ENCODE measurements around the gene COL17A1.

Gene COL17A1

GRCh38 chr10:104085801-104086400, at the start of gene COL17A1:
Gene COL17A1 (minus strand): TSS chr10:104085880. CDS start chr10:104080673, 5,207 bp downstream.
- Histone ChIP-seq H3K4me1 (ENCODE audit: insufficient read depth, low read length) (peaks cover 28% of the 10 kb centered on the region), H3K9me3 (ENCODE audit: control insufficient read depth, insufficient read depth, low read length) (no peaks in the 10 kb centered on the region), H3K9ac (ENCODE audit: low read depth, low read length) (no peak within 1 kb of the TSS), H3K36me3 (ENCODE audit: insufficient read depth, low read length) (no peaks in the 10 kb centered on the region)

DNA sequence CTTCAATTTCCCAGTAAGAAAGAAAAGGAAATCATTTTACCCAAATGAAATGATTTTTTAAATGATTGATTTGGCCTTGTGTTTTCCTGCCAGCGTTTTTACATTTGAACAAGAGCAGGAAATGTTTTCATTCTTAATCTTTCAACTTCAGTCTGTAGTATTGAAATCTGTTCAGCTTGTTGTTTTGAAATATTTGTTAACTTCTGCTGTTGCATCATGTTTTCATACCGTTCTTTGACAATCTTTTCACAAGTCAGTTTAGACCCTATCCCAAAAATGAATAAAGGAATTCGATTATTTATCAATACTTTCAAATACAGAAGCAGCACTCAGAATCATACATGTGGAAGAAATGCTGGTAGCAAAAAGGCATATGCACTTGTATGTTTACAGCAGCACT, 44.4 kb upstream of the COL17A1 start:
- Histone ChIP-seq H3K4me1 (ENCODE audit: insufficient read depth, low read length) (0 out of 2 replicates have a peak, but pooled peaks cover 4% of the 10 kb centered on the region), H3K9me3 (ENCODE audit: control insufficient read depth, insufficient read depth, low read length) (no peaks in the 10 kb centered on the region), H3K9ac (ENCODE audit: low read depth, low read length) (no peak overlapping the region), H3K36me3 (ENCODE audit: insufficient read depth, low read length) (no peaks in the 10 kb centered on the region)

DNA sequence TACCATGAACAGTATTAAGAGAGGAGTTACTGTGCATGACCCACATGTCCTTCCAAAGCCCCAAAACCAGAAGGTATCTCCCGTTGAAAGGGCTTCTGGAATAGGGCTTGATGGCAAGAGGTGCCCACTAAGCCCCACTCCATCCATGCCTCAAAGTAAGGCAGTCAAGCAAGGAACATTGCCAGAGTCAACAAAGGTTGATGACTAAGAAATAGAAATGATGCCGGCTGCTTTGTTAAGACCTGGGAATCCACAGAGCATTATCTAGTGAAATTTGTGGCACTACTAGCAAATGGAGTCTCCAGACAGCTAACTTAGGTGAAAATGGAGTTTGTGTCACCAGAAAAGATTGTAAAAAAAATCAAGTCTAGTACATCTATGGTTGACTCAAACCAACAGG, 42.5 kb upstream of the COL17A1 start:
- Histone ChIP-seq H3K36me3 (ENCODE audit: insufficient read depth, low read length) (no peaks in the 10 kb centered on the region), H3K4me1 (ENCODE audit: insufficient read depth, low read length) (0 out of 2 replicates have a peak, but pooled peaks cover 4% of the 10 kb centered on the region), H3K9me3 (ENCODE audit: control insufficient read depth, insufficient read depth, low read length) (no peaks in the 10 kb centered on the region), H3K9ac (ENCODE audit: low read depth, low read length) (no peak overlapping the region)

- Histone ChIP-seq H3K36me3 (ENCODE audit: insufficient read depth, low read length) (no peaks in the 10 kb centered on the region), H3K9me3 (ENCODE audit: control insufficient read depth, insufficient read depth, low read length) (no peaks in the 10 kb centered on the region), H3K4me1 (ENCODE audit: insufficient read depth, low read length) (0 out of 2 replicates have a peak, but pooled peaks cover 4% of the 10 kb centered on the region), H3K9ac (ENCODE audit: low read depth, low read length) (no peak overlapping the region)
These were observed 41.7 kb upstream of the COL17A1 start for GRCh38 chr10:104127411-104127810.

- Histone ChIP-seq H3K36me3 (ENCODE audit: insufficient read depth, low read length) (no peaks in the 10 kb centered on the region), H3K4me1 (ENCODE audit: insufficient read depth, low read length) (peaks cover 14% of the 10 kb centered on the region), H3K9ac (ENCODE audit: low read depth, low read length) (no peak overlapping the region), H3K9me3 (ENCODE audit: control insufficient read depth, insufficient read depth, low read length) (no peaks in the 10 kb centered on the region)
These were observed 37.7 kb upstream of the COL17A1 start for GRCh38 chr10:104123397-104123796.

- H3K36me3 ChIP-seq (ENCODE audit: insufficient read depth, low read length), result no peaks in the 10 kb centered on the region
- H3K9me3 ChIP-seq (ENCODE audit: control insufficient read depth, insufficient read depth, low read length), result no peaks in the 10 kb centered on the region
- peak overlapping the region; percentile 89 for H3K9ac ChIP-seq (ENCODE audit: low read depth, low read length)
- H3K4me1 ChIP-seq (ENCODE audit: insufficient read depth, low read length), result peaks cover 14% of the 10 kb centered on the region
These were observed 36.8 kb upstream of the COL17A1 start for GRCh38 chr10:104122225-104123107.

DNA sequence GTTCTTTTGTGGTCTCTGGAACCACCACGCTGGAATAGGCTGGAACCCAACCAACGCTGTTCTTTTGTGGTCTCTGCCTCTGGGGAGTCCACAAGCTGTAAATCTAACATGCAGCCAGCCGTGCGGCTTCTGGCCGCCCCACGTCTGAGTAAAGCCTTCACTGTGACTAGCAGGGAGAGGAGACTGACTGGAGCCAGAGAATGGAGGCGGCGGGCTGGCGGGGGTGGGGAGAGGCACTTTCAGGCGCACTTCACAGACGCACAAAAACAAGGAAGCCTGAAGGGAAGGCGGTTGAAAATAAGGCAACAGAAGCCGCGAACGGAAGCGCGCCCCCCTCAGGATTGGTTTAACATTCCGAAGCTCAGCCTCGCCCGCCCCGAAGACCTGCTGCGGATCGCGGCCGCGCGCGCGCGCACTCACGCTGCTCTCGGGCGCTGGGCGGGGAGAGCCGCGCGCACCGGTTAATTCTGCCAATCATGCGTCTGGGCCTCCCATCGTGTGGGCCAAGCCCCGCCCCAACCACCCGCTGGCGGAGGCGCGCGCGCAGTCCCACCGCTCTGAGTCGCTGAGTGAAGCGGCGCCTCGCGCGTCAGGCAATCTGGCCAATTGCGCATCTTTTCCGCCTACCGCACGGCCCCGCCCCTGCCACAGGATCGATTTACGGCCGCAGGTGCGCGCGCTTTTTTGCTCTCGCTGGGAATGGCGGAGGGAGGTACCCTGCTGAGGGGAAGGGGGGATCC, 36.0 kb upstream of the COL17A1 start, which contains the start of gene SFR1:
Gene SFR1, plus strand, starts transcription at position 687 of the 740 bp plus-strand sequence. Its CDS starts 13 bp downstream, at position 700.
- no peaks in the 10 kb centered on the region for H3K36me3 ChIP-seq (ENCODE audit: insufficient read depth, low read length)
- H3K9ac ChIP-seq (ENCODE audit: low read depth, low read length), result peak within 1 kb of the TSS; percentile 92
- H3K4me1 ChIP-seq (ENCODE audit: insufficient read depth, low read length), result peaks cover 14% of the 10 kb centered on the region
- no peaks in the 10 kb centered on the region for H3K9me3 ChIP-seq (ENCODE audit: control insufficient read depth, insufficient read depth, low read length)

- H3K9me3 ChIP-seq (ENCODE audit: control insufficient read depth, insufficient read depth, low read length), result no peaks in the 10 kb centered on the region
- peak overlapping the region; percentile 92 for H3K9ac ChIP-seq (ENCODE audit: low read depth, low read length)
- peaks cover 14% of the 10 kb centered on the region for H3K4me1 ChIP-seq (ENCODE audit: insufficient read depth, low read length)
- no peaks in the 10 kb centered on the region for H3K36me3 ChIP-seq (ENCODE audit: insufficient read depth, low read length)
These were observed 35.3 kb upstream of the COL17A1 start for GRCh38 chr10:104120903-104121484.

DNA sequence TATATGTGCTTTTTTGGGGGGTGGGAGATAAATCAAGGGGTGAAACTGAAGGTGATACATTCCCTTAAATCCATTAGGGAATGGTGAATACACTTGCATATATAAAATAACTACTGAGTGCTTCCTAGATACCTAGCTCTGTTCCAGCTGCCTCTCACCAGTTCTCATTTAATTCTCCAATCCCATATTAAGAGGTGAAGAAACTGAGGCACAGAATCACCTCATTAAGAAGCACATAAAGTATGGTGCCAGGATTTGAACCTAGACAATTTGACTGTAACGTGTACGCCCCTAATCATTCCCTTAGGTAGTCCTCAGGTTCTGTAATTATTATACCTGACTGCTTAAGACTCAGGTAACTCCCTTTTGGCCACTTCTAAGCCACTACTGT, 34.8 kb upstream of the COL17A1 start:
- Histone ChIP-seq H3K36me3 (ENCODE audit: insufficient read depth, low read length) (no peaks in the 10 kb centered on the region), H3K9me3 (ENCODE audit: control insufficient read depth, insufficient read depth, low read length) (no peaks in the 10 kb centered on the region), H3K9ac (ENCODE audit: low read depth, low read length) (peak overlapping the region; percentile 92), H3K4me1 (ENCODE audit: insufficient read depth, low read length) (peaks cover 14% of the 10 kb centered on the region)

DNA sequence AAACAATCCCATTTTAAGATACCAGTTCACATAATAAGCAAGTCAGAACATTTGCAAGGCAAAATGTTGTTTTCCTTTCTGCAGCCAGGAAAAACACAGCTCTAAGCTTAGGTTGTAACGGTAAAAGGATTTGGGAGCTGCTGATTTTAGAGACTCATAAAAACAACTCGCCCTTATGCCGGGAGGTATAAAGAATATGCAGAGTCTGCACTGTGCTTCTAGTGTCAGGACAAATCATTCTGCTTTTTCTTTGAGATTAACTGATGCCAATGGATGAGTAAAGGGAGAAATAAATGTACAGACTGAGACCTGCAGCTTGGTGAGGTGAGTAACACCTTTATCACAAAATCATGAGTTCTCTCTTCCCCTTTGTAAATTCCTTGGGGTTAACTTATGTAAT, 34.3 kb upstream of the COL17A1 start:
- Histone ChIP-seq H3K4me1 (ENCODE audit: insufficient read depth, low read length) (peaks cover 14% of the 10 kb centered on the region), H3K36me3 (ENCODE audit: insufficient read depth, low read length) (no peaks in the 10 kb centered on the region), H3K9me3 (ENCODE audit: control insufficient read depth, insufficient read depth, low read length) (no peaks in the 10 kb centered on the region), H3K9ac (ENCODE audit: low read depth, low read length) (no peak overlapping the region)

DNA sequence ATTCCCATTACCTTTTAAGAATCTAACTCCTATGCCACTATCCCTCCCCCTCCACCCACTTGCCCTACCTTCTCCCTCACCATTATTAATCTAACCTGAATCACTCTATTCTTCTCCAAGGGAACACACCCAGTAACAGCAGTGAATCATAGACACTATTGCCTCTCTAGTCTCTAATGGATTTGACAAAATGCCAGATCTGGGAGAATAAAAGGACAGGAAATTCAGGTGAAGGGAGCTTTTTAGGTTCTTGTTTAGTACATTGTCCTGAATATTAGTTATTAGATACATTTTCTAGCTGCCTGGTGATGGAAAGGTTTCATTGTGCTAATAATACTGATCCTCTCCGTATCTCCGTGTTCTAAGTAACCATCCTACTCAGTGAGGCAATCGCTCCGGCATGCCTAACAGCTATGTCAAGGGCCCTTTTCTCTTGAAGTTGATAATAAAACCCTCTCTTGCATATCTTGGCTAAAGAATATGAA, 32.2 kb upstream of the COL17A1 start:
- Histone ChIP-seq H3K9ac (ENCODE audit: low read depth, low read length) (no peak overlapping the region), H3K4me1 (ENCODE audit: insufficient read depth, low read length) (peaks cover 14% of the 10 kb centered on the region), H3K36me3 (ENCODE audit: insufficient read depth, low read length) (no peaks in the 10 kb centered on the region), H3K9me3 (ENCODE audit: control insufficient read depth, insufficient read depth, low read length) (no peaks in the 10 kb centered on the region)

GRCh38 chr10:104113376-104113956, 27.8 kb upstream of the COL17A1 start:
- H3K36me3 ChIP-seq (ENCODE audit: insufficient read depth, low read length), result no peaks in the 10 kb centered on the region
- no peak overlapping the region for H3K9ac ChIP-seq (ENCODE audit: low read depth, low read length)
- no peaks in the 10 kb centered on the region for H3K9me3 ChIP-seq (ENCODE audit: control insufficient read depth, insufficient read depth, low read length)
- no peaks in the 10 kb centered on the region; the same call in 1 of the 2 replicates for H3K4me1 ChIP-seq (ENCODE audit: insufficient read depth, low read length)

DNA sequence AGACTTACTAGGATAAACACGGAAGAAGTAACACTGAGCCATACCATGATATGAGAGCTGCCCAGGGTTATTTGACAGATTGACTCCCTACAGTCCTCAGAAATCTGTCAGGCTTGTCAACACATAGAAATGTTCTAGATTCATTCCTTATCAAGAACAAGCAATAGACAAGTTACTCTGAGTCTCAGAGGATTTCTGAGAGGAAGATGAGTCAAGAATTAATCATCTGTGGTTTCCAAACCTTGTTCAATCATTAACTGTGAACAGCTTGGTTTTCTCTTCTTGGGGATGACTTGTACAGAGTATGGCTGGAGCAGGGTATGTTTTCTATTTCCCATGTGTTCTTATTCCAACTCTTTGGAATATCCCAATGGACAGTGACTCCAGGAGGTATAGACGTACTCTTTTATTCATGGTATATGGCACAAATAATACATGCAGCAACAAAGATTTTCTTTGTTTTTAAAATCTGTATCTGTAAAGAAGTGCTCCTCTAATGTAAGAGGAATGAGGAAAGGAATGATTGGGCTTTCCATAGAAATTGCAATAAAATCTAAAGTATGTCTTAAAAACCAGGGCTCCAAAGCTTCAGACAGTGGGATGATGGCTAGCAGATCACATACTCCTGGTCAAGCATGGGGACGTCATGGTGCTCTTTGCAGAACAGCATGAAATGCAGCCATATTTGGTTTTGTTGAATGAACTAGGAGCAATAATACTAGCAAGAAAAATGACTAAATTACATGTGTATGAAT, 24.4 kb upstream of the COL17A1 start:
- no peaks in the 10 kb centered on the region for H3K36me3 ChIP-seq (ENCODE audit: insufficient read depth, low read length)
- H3K9ac ChIP-seq (ENCODE audit: low read depth, low read length), result no peak overlapping the region
- H3K4me1 ChIP-seq (ENCODE audit: insufficient read depth, low read length), result 0 out of 2 replicates have a peak, but pooled peaks cover 4% of the 10 kb centered on the region
- H3K9me3 ChIP-seq (ENCODE audit: control insufficient read depth, insufficient read depth, low read length), result no peaks in the 10 kb centered on the region
